NCI-H128 (cell line): ENCODE data around the gene EGR4.
"Not testable (repeated sequence)": the region's sequence is repeated elsewhere in the genome, so short reads cannot be mapped to it uniquely, and the experiment has no call there.

ENCODE experiments used
- DNase-seq: peaks from one replicate; lab custom pipeline; 2025; ENCODE audit not compliant: unreplicated experiment; lab: John Stamatoyannopoulos, UW

The EGR4 gene

DNA sequence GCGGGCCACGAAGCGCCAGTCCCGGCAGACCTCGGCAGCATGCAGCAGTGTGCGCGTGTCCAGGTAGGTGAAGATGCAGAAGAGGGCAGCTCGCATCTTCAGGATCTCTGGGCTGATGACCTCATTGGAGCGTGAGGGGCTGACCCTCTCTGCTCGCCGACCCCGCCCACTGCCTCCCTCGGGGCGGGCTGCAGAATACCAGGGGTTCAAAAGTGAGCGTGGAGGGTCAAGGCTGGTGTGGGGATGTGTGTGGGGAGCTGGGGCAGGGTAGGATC lies 29.1 kb downstream of the EGR4 start:
- no peak for DNase-seq

DNA sequence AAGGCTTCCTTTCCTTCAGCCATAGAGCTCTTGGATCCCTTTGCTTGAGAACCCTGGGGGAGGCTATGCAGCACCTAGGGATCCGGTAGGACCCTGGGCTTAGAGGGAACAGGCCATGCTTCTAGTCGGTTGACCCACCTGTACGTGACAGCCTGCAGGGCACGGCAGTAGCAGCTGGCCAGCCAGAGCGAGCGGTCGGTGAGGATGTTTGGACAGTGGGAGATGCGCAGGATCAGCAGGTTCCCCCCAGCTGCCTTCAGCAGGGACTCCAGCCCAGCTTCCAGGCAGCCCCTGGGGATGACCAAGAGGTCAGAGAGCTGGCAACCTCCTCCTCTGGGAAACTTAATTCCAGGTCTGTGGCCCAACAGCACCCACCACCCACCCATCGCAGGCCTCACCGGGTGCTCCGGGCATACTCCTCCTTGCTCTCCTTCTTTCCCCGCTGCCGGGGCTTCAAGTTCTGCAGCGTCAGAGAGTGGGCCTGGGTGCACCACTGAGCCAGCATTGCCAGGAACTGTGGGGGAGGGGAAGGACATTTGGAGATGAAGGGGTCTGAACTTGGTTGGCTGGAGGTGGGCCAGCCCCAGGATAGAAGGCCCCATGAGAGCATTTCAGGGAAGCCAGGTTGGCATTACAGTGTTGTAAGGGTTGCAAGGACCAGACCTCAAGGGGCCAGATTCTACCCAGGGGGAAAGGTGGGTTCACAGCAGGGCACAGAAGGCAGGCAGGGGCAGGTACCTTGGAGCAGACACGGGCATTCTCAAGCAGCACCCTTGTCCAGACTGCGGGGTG lies 29.6 kb downstream of the EGR4 start:
- no peak for DNase-seq

DNA sequence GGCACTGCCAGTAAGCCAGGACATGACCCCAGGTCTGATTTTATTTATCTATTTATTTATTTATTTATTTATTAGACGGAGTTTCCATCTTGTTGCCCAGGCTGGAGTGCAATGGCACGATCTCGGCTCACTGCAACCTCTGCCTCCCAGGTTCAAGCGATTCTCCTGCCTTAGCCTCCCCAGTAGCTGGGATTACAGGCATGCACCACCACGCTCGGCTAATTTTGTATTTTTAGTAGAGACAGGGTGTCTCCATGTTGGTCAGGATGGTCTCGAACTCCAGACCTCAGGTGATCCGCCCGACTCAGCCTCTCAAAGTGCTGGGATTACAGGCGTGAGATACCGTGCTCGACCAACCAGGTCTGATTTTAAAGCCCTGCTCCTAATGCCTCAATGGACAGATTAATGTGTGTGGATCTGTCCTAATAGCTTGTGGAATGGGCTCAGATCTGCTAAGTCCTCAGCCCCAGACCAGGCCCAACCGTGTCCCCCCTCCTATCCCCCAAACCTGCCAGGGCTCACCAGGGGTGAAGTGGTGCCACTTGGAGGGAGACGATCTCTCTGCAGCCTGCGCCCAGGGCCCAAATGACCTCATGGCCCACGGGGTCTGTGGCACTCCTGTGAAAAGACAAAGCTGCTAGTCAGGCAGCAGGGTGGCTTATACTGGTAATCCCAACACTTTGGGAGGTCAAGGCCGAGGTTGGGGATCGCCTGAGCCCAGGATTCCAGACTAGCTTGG lies 30.5 kb downstream of the EGR4 start:
- DNase-seq = not testable (repeated sequence)

DNA sequence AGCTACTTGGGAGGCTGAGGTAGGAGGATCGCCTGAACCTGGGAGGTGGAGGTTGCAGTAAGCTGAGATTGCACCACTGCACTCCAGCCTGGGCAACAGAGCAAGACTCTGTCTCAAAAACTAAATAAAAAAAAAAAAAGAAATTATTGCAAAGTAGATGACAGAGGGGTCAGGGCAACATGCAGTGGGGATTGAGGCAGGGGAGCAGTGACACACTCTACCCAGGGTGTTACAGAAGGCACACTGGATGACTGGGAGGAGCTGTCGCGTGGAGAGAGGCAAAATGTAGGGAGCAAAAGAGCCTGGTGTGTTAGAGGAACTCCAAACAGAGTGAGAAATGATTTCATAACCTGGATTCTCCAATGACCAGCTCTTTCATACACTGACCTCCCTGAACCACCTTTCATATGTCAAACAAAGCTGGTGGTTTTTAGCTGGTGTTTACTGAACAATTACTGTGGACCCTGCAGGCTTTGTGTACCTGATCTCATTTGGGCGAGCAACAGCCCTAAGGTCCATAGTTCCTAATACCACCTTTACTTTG lies 31.2 kb downstream of the EGR4 start:
- no peak for DNase-seq

DNA sequence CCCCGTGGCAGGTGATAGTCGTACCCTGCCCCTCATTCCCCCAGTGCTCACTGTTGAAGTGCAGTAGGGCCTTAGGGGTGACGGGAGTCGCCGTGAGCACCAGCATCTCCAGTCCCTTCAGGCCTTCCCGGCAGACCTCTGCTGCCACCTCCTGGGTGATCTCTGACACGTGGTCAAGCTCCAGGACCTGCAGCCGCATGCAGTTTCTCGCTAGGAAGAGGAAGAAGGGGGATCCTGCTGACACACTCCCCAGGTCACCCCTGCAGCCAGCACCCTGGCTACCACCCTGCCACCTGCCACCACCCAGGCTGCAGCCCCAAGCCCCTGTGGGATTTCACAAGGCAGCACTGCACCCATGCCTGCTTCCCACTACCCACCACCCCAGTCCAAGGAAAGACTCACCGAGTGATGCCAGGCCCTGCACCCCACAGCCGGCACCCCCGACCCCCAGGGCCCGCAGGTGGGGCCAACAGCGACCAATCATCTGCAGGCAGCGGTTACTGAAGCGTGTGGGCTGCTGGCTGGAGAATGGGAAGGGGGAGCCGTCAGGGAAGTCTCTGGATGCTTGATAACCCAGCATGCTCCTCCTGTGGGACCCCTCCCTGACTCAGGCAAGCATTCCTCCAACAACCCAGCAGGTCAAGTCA lies 32.9 kb downstream of the EGR4 start:
- no peak for DNase-seq

DNA sequence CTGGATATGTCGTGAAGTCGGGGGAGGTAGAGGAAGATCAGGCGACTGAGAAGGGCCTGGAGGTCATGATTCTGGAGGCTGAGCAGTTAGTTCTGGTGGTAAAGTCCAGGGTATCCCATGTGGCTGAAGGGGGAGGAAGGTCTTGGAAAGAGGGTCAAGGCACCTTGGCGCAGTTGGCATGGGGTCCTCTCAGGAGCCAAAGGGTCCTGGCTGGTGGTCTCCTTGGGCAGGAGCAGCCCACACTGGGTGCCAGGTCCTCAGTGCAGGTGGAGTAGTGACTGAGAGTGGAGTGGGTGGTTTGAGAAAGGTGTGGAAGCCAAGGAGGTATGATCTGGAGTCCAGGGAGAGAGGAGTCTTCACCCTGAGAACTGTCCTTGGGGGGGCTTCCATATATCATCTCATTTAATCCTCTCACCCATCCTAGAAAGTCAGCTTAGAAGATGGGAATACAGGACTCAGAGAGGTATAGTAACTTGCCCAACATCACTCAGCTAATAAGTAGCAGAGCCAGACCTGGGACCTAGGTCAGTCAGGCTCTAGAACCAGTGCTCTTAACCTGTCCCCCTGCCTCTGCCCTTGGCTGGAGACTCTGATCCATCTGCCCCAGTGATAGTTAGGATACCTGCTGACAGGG lies 33.5 kb downstream of the EGR4 start:
- DNase-seq = no peak

DNA sequence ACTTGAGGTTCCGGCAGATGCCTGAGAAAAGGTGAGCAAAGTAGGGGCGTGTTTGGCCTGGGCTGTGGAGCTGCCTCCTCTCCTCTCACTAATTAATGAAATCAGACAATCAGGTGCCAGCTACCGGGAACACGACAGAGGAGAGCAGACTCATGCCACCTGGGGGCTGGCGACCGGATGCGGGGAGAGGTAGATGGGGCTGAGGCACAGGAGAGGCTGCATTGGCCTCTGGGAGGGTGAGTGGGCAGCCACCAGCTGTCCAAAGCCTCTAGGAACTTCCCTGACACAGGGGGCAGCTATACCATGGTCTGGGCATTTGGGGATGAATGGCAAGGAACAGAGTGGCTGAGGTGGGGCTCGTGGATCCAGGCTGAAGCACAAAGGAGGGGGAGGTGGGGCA lies 34.1 kb downstream of the EGR4 start:
- DNase-seq = no peak

DNA sequence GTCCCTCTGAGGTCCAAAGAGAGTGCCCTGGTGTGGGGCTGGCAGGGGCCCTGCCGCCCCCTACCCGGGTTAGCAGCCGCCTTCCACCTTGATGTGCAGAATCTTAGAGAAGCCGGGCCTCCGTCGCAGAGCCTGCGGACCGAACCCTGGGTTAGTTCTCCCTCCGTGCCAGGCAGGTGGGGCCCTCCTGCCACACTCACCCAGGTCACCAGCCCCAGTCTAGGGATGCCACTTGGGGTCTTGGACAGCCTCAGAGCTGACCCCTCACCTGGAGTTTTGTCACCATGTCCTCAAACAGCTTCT lies 34.5 kb downstream of the EGR4 start:
- DNase-seq = no peak

DNA sequence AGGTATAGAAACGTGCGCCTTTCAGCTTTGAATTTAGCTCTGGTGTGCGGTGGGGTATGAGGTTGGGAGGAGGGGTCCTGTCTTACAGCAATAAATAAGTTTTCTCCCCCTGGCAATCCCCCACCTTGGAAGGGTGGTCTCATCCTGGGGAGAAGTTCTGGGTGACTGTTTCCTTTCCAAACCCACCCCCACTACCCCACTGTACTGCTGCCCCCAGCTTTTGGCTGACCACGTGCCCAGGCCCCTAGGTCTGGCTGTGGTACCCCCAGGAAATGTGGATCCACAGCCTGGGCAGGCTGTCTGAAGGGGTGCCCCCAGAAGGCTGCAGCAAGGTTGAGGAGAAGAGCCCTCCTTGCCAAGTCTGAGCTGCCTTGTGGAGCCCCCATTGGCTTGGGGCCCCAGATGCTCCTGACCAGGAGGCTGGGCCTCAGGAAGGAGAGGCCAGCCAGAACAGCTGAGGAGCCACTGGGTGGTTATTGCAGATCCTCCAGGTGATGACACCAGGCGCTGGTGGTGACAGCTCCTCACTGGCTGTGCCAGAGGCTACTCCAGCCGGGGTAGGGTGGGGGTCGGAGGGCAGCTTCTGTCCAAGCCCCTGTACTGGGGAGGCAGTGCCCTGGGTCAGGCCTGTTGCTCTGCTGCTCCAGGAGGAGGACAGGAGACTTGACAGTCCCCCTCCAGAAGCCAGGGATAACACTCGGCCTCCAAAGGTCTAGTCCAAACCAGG lies 35.0 kb downstream of the EGR4 start:
- DNase-seq = no peak

DNA sequence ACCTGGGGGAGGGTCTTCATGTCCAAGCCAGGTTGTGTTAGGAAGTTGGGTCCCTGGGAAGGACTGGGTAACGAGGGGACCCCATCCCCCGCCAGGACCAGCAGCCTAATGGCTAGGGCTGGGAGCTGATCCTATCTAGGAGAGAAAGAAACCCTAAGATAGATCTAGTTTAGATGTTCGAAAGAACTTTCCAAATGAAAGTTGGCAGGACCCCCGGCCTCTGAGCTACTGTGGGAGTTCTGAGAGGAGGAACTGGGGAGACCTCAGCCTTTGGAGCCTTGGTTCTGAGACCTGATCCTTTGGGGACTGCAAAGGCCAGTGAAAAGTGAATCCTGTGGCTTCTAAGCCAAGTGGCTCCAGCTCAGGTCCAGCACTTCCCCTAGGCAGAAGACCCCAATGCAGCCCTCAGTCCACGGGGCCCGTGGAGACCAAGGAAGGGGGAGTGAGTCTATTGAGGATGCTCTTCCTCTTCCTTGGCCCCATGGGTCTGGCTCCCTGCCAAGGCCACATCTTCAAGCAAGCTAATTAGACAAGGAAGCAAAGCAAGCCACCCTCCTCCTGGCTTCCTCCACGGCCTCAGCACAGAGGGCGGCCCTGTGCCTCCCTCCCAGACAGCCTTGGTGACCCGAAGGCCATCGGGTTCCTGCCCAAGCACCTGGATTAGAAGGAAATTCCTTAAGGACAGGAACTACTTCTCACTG lies 35.8 kb downstream of the EGR4 start:
- no peak for DNase-seq

DNA sequence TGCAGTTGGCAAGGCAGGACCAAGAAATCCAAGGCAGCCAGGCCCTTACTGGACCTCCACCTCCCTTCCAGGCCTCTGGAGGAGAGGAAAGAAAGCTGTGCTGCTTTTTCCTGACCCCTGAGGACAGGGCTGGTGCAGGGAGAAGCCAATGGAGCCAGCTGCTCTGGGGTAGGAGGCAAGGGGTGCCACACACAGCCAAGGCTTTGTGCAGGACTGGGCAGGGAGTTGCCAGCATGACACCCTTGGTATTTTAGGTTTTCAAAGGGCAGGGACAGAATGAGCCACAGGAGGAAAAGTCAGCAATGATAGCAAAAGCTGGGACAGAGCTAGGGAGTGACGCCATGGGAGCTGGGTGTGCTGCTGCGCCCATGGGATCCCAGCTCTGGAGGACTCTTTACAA lies 36.3 kb downstream of the EGR4 start:
- no peak for DNase-seq

DNA sequence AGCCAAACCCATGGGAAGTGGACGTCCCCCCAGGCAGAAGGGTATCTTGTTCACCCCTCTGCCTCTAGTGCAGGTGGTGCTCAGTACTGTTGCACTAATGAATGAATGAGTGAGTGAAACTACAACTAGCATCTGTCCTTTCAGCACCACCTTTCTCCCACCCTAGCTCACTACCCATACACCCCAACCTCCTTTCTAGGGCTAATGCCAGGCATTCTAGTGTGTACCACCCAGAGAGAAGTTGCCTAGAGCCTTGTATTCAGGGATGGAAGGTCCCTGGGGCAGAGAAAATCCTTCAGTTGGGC lies 36.8 kb downstream of the EGR4 start:
- DNase-seq = no peak

DNA sequence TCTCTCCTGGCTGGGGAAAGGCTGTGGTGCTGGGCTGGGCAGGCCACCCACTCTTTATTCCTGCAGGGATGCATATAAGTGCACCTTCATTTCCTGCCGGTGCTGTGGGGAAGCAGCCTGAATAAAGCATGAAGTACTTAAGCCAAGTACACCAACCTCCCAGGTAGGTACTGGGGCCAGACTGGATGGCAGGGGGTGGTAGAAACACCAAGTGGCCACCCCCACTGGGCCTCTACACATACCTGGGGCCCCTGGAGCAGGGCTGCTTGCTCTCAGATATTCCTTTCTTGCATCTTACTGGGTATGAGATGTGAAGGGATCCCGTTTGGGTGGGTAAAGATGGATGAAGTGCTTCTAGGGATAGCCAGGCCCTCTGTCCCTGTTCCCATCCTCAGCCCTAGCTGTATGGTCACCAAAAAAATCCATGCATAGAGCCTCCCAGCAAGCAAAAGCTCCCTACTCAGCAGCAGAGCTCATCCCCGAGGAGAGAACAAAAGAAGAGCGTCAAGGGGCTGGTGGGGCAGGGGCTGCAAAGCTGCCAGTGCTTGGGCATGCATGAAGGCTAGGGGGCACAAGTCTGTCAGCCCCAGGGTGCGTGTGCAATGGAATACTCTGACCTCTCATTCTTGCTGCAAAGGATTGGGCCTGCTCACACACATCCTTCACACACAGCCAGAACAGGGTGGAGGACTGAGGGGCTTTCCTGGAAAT lies 37.3 kb downstream of the EGR4 start:
- DNase-seq = no peak

DNA sequence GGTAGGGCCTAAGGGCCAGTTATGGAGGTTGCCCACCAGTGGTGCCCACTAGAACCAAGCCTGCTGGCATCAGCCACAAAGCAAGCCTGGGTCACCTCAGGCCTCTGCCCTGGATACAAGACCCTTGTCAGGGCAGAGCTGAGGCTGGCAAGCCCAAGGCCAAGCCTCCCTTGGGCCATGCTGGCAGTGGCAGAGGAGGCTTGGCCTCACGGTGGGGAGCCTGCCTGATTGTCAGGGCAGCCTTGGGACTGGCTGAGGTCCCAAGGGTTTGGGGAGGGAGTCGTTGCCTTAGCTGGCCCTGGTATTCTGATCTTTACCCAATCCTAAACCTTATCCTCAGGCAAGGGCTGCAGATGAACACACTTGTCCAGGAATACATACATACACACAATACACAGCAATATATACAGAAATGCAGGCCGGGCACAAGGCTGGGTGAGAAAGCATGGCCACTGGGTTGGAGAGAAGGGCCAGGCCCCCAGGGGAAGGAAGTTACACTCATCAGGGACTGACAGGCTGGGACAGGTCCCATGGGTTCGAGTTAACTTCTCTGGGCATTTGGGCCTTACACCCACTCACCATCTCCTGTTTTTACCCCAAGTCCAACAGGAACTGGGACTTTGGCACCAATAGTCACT lies 38.2 kb downstream of the EGR4 start:
- no peak for DNase-seq

DNA sequence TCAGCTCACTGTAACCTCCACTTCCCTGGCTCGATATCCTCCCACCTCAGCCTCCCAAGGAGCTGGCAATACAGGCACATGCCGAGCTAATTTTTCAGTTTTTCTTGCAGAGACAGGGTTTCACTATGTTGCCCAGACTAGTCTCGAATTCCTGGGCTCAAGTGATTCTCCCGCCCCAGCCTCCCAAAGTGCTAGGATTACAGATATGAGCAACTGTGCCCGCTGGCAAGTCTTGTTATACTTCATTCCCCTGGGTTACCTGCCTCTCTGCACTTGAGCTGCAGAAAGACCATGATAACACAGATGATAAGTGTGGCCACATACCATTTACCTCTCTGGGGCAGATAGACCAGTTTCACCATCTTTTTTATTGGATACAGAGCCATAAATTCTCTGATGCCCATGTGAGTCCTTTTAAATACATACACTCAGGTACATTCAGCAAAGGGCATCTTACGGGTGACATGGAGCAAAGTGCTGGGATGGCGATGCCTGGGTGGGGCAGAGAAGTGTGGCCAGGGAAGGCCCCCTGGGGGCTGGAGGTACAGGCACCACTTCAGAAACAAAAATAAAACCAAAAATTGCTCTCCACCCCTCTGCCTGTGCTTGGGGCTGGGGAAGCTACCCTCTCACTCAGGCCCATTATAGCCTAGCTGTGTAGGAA lies 38.9 kb downstream of the EGR4 start:
- no peak for DNase-seq

DNA sequence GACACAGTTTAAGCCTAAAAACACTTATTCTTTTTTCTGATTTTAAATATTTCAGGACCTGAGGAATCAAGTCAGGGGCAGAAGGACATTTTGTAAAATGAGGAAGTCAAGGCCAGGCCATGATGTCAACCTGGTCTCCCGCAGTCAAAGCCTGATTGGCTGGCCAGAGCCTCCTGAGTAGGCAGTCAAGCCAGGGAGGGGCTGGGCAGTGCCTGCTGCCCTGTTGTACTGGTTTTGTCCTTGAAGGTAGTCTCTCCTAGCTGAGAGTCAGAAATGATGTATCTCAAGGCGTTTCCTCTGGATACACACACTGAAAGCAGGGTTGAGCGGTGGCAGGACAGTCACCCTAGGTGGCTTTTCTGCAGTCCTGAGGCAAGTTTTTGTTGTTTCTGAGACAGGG lies 39.4 kb downstream of the EGR4 start:
- no peak for DNase-seq

DNA sequence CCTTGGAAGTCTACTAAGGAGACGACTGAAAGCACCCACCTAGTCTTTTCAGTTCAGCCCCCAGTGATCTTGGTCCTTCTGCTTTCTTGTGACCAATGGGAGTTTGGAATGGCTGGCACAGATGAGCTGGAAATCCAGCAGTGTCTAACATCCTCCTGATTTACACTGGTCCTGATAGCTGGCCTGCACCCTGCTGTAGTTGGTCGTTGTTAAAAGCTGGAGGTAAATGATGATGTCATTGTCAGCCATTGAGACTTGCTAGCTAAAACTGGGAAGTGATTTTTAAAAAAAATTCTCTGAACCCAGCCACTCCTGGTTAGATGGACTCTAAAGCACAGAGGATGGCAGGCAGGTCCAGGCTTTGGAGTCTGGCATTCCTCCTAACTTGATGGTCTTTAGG lies 39.9 kb downstream of the EGR4 start:
- DNase-seq = no peak

DNA sequence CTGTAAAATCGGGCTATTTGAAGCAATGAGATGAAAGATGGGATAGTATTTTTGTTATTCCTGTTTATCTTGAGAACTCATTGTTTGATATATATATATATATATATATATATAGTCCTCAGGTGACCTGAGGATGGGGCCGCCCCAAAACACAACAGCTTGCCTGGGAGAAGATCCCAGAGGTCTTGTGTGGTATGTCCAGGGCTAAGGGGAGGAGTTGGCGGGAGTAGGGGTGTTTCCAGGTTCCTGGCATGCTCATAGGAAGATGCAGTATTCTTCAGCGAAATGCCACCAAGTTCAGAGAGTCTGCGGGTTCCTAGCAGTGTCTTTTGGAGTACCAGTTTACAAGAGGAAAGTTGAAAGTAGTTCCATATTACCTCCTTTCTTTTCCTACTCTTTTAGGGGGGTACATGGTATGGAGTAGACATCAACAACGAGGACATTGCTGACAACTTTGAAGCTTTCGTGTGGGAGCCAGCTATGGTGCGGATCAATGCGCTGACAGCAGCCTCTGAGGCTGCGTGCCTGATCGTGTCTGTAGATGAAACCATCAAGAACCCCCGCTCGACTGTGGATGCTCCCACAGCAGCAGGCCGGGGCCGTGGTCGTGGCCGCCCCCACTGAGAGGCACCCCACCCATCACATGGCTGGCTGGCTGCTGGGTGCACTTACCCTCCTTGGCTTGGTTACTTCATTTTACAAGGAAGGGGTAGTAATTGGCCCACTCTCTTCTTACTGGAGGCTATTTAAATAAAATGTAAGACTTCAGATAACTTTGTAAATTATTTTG lies 40.9 kb downstream of the EGR4 start:
- no peak for DNase-seq
